GM10266 (cell line): ENCODE data around the gene GPX4.

ENCODE experiments used
- DNase-seq: peaks from one replicate; pipeline ENCODE4 v3.0.0; 2012; ENCODE audit errors: extremely low spot score
- TF ChIP-seq, protein P1 (sequence below): IDR thresholded peaks from 2 replicates; pipeline ENCODE4 v1.5.1; 2012; ENCODE audit warnings: mild to moderate bottlenecking, low read depth; ENCODE audit not compliant: control insufficient read depth, insufficient read depth; ENCODE audit errors: missing control alignments

Gene GPX4

DNA sequence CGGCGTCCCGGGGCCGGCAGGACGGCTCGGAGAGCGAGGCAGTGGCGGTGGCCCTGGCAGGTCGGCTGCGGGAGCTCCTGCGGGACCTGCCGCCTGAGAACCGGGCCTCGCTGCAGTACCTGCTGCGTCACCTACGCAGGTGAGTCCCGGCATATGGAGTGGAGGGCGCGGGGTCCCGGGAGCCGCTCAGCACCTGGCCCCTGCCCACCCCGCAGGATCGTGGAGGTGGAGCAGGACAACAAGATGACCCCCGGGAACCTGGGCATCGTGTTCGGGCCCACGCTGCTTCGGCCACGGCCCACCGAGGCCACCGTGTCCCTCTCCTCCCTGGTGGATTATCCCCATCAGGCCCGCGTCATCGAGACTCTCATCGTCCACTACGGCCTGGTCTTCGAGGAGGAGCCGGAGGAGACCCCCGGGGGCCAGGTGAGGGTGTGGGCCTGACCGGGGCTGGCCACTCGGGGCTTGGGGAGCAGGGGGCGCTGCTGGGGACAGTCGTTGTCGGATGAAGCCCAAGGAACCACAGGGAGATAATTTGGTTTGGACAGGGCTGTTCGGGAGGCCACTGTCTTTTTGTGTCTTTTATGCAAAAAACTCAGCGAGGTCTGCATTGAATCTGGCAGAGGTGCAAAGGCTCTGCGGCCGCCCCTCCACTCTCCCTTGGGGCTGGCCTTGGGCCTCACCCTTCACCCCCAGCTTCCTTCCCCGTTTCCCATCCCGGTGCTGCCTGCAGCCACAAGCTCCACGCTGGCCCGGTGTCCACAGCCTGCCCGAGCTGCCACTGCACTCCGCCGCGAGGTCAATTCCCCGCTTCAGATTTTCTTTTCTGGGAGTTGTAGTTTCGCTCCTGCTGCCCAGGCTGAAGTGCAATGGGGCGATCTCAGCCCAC lies 20.6 kb upstream of the GPX4 start:
- TF ChIP-seq, protein P1, sequence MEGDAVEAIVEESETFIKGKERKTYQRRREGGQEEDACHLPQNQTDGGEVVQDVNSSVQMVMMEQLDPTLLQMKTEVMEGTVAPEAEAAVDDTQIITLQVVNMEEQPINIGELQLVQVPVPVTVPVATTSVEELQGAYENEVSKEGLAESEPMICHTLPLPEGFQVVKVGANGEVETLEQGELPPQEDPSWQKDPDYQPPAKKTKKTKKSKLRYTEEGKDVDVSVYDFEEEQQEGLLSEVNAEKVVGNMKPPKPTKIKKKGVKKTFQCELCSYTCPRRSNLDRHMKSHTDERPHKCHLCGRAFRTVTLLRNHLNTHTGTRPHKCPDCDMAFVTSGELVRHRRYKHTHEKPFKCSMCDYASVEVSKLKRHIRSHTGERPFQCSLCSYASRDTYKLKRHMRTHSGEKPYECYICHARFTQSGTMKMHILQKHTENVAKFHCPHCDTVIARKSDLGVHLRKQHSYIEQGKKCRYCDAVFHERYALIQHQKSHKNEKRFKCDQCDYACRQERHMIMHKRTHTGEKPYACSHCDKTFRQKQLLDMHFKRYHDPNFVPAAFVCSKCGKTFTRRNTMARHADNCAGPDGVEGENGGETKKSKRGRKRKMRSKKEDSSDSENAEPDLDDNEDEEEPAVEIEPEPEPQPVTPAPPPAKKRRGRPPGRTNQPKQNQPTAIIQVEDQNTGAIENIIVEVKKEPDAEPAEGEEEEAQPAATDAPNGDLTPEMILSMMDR = no peak
- no peak for DNase-seq

DNA sequence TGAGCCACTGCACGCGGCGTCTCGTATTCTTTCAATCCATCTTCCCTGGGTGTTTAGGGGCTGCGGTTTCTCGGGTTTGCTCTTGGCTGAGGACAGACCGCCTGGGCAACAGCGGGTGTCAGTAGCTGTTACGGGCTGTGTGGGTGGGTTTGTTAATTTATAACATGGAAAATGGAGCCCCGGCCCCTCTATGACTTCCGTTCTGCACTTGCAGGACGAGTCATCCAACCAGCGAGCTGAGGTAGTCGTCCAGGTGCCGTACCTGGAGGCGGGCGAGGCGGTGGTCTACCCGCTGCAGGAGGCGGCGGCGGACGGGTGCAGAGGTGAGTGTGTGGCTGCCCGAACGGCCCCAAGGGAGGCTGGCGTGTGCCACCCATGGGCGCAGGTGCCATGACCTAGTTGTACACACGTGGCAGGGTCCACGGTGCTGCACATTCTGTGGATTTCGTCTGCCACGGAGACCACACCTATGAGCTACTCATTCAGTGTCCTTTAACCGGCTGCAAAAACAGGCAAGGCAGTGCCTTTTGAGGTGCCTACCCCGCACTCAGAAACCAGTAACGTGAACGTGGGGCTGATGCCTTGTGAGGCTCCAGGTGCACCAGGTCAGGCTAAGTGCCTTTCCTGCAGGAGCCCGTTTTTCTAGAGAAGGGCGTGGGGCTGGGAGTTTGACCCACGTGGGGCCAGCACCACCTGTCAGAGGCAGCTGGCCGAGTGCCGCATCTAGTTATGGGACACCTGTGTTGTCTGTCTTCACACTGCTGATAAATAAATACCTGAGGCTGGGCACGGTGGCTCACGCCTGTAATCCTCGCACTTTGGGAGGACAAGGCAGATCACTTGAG lies 19.5 kb upstream of the GPX4 start:
- TF ChIP-seq, protein P1 = no peak
- no peak for DNase-seq

DNA sequence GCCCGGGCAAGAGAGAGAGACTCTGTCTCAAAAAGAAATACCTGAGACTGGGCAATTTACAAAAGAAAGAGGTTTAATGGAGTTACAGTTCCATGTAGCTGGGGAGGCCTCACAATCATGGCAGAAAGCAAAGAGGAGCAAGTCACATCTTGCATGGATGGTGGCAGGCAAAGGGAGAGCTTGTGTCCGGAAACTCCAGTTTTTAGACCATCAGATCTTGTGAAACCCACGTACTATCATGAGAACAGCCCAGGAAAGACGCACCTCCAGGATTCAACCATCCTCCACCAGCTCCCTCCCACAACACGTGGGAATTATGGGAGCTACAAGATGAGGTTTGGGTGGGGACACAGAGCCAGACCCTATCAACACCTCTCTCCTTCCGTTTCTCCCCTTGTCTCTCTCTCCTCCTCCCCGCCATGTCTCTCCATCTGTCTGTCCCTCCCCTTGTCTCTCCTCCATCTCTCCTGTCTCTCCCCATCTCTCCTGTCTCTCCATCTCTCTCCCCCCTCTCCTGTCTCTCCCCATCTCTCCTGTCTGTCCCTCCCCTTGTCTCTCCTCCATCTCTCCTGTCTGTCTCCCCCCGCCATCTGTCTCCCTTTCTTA lies 18.6 kb upstream of the GPX4 start:
- DNase-seq = no peak
- TF ChIP-seq, protein P1 = no peak

DNA sequence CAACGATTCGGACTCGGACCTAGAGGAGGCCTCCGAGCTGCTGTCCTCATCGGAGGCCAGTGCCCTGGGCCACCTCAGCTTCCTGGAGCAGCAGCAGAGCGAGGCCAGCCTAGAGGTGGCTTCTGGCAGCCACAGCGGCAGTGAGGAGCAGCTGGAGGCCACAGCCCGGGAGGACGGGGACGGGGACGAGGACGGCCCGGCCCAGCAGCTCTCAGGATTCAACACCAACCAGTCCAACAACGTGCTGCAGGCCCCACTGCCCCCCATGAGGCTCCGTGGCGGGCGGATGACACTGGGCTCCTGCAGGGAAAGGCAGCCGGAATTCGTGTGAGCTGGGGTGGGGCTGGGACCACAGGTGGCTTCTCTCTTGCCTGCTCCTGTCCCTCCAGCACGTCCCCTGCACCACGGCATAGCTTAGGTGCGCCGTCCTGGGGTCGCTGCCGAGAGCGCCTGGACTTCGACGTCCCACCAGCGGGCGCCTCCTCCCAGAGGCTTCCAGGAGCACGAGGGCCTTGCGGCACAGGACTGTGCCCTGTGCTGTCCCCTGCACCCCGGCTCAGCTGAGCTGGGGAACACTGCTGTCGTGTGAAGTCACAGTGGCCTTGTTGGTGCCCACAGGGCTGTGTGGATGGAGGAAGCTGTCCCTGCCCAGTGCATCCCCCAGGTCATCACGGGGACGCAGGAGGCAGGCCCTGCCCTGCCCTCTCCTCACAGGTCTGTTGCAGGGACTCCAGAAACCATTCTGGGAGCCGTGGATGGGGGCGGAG lies 17.9 kb upstream of the GPX4 start:
- TF ChIP-seq, protein P1 = no peak
- no peak for DNase-seq

DNA sequence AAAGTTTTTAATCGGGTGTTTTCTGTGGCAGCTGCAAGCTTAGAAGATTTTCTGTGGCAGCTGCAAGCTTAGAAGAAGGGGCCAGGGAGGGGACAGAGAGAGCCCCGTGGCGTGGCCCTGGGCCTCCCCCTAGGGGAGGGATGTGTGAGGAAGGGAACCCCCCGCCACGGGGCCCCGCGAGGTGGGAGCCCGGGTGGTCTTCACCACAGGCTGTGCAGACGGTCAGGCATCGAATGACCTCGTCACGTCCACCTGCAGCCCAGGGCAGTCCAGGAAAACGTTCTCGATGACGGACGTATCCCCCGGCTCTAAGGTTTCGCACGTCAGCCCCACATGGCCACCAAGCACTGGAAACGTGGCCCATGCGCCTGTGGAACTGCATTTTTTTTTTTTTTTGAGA lies 17.2 kb upstream of the GPX4 start:
- DNase-seq = no peak
- TF ChIP-seq, protein P1 = no peak

DNA sequence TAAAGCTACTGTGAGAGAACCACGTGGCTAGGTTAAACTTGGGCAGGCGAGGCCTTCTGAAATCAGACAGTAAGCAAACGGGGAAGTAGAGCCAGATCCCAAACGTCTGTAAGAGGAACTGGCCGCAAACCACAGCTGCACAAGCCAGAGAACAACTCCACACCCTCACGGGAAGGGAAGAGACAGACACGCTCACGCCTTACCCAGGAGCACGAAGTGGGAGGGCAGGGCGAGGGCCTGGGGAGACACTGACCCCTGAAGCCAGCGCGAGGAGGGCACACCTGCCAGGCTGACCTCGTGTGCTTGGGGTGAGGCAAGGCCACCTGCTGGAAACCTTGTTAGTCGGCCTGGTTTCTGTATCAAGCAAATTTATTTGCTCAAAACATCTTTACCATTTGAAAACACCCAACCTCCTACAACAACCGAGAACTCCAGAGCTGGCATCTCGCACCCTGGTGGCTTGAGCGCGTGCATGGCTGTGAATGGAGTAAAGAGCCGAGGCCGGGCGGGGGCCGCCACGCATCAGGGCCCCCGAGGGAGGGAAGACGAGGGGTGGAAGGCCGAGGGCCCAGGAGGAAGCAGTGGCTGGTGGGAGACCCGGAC lies 15.9 kb upstream of the GPX4 start:
- TF ChIP-seq, protein P1 = peak; percentile 31
- DNase-seq = no peak
